ENCODE results near the gene TXN. TPM values are rescaled to one million over a fixed set of nuclear protein-coding genes. Genes with fewer than 3 reads are reported as not detected.

TXN gene
- total and polyA plus RNA-seq, 2 of the 8 experiments (the other 6 are each of a cell fraction or from before 2014, with no cell fraction given) = 297 to 419 TPM

- H4K8ac ChIP-seq (ENCODE audit: extremely low read depth, insufficient read depth, low read length) = peak overlapping the region; percentile 71; the same call in 1 of the 2 replicates
- H3K27ac ChIP-seq (ENCODE audit: low read depth, low read length) = no peak overlapping the region
- no peak overlapping the region for H2AK5ac ChIP-seq (ENCODE audit: low read depth, low read length)
- no peaks in the 10 kb centered on the region for H3K4me1 ChIP-seq (replicated peaks in 1 of 4; ENCODE audit: control insufficient read depth in 3 of 4, insufficient read depth in 4 of 4, low read length in 3 of 4)
- H3K79me2 ChIP-seq (ENCODE audit: control insufficient read depth in 1 of 2, insufficient read depth in 2 of 2, low read length in 2 of 2) = no peaks in the 10 kb centered on the region
- WGBS, 2 experiments (ENCODE audit: extremely low coverage in 1 of 2, insufficient coverage in 1 of 2, insufficient read length in 1 of 2, insufficient replicate concordance in 2 of 2, low coverage in 1 of 2, low lambda C conversion rate in 2 of 2, missing lambda C conversion rate in 1 of 2) = 87% methylated on average over 18 of the region's 28 CpGs; no CpG with 5 or more reads in 1 of the 2 experiments
- no peak overlapping the region for H4K91ac ChIP-seq (replicated peaks; ENCODE audit: insufficient read length, low read length)
- H3K27me3 ChIP-seq (replicated peaks in 1 of 4; ENCODE audit: control insufficient read depth in 3 of 4, extremely low read depth in 1 of 4, insufficient read depth in 3 of 4, low read length in 3 of 4) = no peaks in the 10 kb centered on the region
- no peak overlapping the region for H3K4me2 ChIP-seq (ENCODE audit: insufficient read depth in 1 of 2, low read depth in 2 of 2, low read length in 2 of 2)
- H2BK20ac ChIP-seq (ENCODE audit: low read length) = no peak overlapping the region
- no peaks in the 10 kb centered on the region for H3K9me3 ChIP-seq (ENCODE audit: insufficient read depth in 2 of 2, low read depth in 1 of 2, low read length in 1 of 2)
- no peak overlapping the region for H2BK120ac ChIP-seq (replicated peaks; ENCODE audit: low read depth, low read length)
- FAIRE-seq = no peak
- no peaks in the 10 kb centered on the region for H3K79me1 ChIP-seq (ENCODE audit: low read depth, low read length)
- no peak overlapping the region for H4K5ac ChIP-seq (ENCODE audit: insufficient read length, low read depth, low read length)
- no peak overlapping the region for H3K4ac ChIP-seq (replicated peaks; ENCODE audit: insufficient read length, low read depth, low read length)
- H3K56ac ChIP-seq (replicated peaks; ENCODE audit: insufficient read length, low read depth, low read length) = no peak overlapping the region
- CTCF ChIA-PET (ENCODE audit: partially characterized antibody) = interaction anchor here (0.6 to 1.2 kb wide), 2 partner anchors 33 to 377 kb away, joined by 3 to 4 read pairs; no protein-coding TSS in a partner anchor
- POLR2A ChIA-PET (ENCODE audit: partially characterized antibody) = no interaction called here
- H2BK12ac ChIP-seq (ENCODE audit: low read depth, low read length) = no peak overlapping the region
- H3K23ac ChIP-seq (ENCODE audit: insufficient read length) = no peak overlapping the region
- H2BK15ac ChIP-seq (ENCODE audit: low read length) = no peak overlapping the region
- no peak overlapping the region for H3K18ac ChIP-seq (ENCODE audit: extremely low read depth, low read length)
- no peaks in the 10 kb centered on the region for H3K23me2 ChIP-seq (ENCODE audit: low read depth, low read length)
- no peaks in the 10 kb centered on the region for H4K20me1 ChIP-seq (replicated peaks in 1 of 2; ENCODE audit: control insufficient read depth in 1 of 2, insufficient read depth in 2 of 2, low read length in 2 of 2)
- H2BK5ac ChIP-seq (ENCODE audit: low read depth, low read length) = no peak overlapping the region
- no peak overlapping the region for H3K14ac ChIP-seq (ENCODE audit: insufficient read length)
- H3K36me3 ChIP-seq (ENCODE audit: control insufficient read depth in 2 of 4, insufficient read depth in 4 of 4, low read length in 3 of 4) = no peaks in the 10 kb centered on the region
- H2AFZ ChIP-seq (ENCODE audit: low read length) = no peak overlapping the region; the same call in 1 of the 2 replicates
- no peak overlapping the region for H3K9ac ChIP-seq (replicated peaks in 1 of 4; ENCODE audit: extremely low read depth in 1 of 4, low read depth in 3 of 4, low read length in 3 of 4)
- DNase-seq (ENCODE audit: low read depth in 1 of 2, low spot score in 2 of 2) = no peak
- H3K4me3 ChIP-seq (ENCODE audit: extremely low read depth in 1 of 4, insufficient read depth in 2 of 4, low read depth in 3 of 4, low read length in 4 of 4) = no peak overlapping the region
- TF ChIP-seq CTBP2 (IDR thresholded peaks at IDR 0.05; ENCODE audit: borderline replicate concordance, insufficient read depth, insufficient read length, low read length) = no peak
- TF ChIP-seq CBX8 (IDR thresholded peaks at IDR 0.05; ENCODE audit: borderline replicate concordance, low read depth, low read length) = no peak
- TF ChIP-seq, protein P1, sequence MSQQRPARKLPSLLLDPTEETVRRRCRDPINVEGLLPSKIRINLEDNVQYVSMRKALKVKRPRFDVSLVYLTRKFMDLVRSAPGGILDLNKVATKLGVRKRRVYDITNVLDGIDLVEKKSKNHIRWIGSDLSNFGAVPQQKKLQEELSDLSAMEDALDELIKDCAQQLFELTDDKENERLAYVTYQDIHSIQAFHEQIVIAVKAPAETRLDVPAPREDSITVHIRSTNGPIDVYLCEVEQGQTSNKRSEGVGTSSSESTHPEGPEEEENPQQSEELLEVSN (IDR thresholded peaks at IDR 0.05) = no peak
- no peak for TF ChIP-seq POU5F1 (IDR thresholded peaks at IDR 0.05; ENCODE audit: low read depth, low read length)
- TF ChIP-seq GTF2F1 (IDR thresholded peaks at IDR 0.05; ENCODE audit: borderline replicate concordance, low read depth, low read length) = no peak
- no peak for TF ChIP-seq PHF8 (conservative IDR thresholded peaks at IDR 0.05; ENCODE audit: low read depth, low read length)
- TF ChIP-seq ATF3 (IDR thresholded peaks at IDR 0.05; ENCODE audit: insufficient read depth, low read depth, low read length) = no peak
- no peak for TF ChIP-seq RNF2 (IDR thresholded peaks at IDR 0.05; ENCODE audit: borderline replicate concordance, low read depth, low read length, missing control alignments, poor library complexity, severe bottlenecking)
- no peak for TF ChIP-seq RFX5 (IDR thresholded peaks at IDR 0.05; ENCODE audit: borderline replicate concordance, low read depth, low read length)
- no peak for TF ChIP-seq TEAD4 (IDR thresholded peaks at IDR 0.05; ENCODE audit: low read depth, low read length)
- no peak for TF ChIP-seq FOSL1 (IDR thresholded peaks at IDR 0.05; ENCODE audit: insufficient read depth, low read depth, low read length)
Measured at GRCh38 chr9:110291921-110292557, 35.7 kb upstream of the TXN start.

Measured in H1 (cell line).